Glomerular endothelial cell (primary cell): ENCODE results near the gene DUSP23. TPM values are rescaled to one million over a fixed set of nuclear protein-coding genes. Genes with fewer than 3 reads are reported as not detected.

Experiments
- DNase-seq: peaks from one replicate; pipeline ENCODE4 v3.0.0-alpha.2; 2011; ENCODE audit warnings: low read depth, low spot score; ENCODE audit errors: extremely low read depth
- total RNA-seq: library from RNA; depleted of rRNA; stranded (reverse); fragments of >200 nt; gene quantifications from 2 replicates; pipeline ENCODE4 v1.2.3, GENCODE V29; 2015

Gene DUSP23
- 28.5 and 40.3 TPM in 2 replicates for total RNA-seq

GRCh38 chr1:159780583-159781582, at the start of gene DUSP23:
Gene DUSP23 (plus strand): TSS chr1:159780962. CDS start chr1:159781101, 139 bp downstream.
- DNase-seq, result peak; percentile 89

DNA sequence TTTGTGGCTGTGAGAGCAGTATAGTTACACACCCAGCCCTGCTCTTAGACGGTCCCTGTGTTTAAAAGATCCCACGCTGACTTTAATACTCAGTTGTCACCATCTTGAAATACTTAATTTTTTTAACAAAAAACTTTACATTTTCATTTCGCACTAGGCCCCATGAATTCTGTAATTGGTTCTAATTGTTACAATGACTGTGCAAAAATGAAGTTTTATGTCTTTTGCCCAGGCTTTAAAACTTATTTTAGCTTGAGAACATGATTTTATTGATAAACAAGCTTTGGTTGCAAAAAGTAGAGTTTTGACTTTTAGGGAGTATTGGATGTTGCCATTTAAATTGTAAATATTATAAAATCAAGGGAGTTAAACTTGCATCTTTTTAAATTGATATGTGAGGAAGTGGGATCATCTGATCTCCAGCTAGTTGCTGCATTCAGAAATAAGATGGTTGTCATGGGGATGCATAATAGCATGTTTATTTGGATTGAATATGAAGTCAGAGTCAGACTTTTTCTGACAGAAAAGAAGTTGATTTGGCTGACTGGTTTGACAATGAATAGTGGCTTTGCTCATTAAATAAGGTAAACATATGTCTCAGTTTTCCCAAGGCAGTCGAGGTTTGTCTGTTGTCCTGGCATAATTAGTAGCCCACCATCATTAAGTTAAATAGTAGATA, 43.4 kb upstream of the DUSP23 start:
- DNase-seq, result no peak

GRCh38 chr1:159743651-159744410, 36.9 kb upstream of the DUSP23 start:
- no peak for DNase-seq

DNA sequence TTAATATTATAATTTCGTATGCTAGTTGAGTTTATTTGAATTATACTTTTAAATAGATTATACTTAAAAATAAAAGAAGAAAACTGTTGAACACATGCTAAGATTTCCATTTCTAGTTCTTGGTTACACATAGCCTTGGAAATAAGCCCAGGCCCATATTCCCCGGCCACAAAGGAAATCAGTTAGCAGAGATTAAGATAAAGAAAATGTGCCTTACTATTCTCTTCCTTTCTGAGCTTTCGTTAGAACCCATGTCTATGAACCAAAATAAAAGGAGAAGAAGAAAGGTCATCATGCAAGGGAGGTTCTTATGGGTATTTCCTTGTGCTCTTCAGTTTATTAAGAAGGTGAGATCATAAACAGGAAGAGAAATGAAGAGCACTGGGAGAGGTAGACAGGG, 34.1 kb upstream of the DUSP23 start:
- DNase-seq, result no peak

GRCh38 chr1:159748370-159748769, 32.4 kb upstream of the DUSP23 start:
- DNase-seq, result no peak

- DNase-seq, result no peak
Measured at GRCh38 chr1:159749630-159750029, 31.1 kb upstream of the DUSP23 start.

- DNase-seq, result no peak
Measured at GRCh38 chr1:159750621-159751020, 30.1 kb upstream of the DUSP23 start.

- DNase-seq, result no peak
Measured at GRCh38 chr1:159751031-159751430, 29.7 kb upstream of the DUSP23 start.

DNA sequence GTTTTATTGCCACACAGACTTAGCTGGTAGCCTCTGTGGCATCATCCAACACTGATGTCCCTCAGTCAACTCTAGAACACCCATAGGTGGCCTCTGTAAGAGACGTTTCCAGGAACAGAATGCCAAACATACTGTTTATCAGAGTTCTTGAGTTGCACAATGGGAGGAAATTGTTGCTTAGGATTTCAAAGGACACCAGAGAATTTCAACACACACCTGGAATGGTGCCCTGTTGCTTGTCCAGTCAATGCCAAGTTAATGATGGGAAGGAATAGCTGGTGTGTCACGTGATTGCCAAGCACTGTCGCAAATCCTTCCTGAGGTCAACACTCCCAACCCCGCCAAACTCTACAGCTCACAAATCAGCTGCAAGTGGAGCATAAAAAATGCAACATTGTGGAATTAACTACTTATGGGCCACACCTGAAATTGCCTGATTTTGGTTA, 28.6 kb upstream of the DUSP23 start:
- peak; percentile 92 for DNase-seq

GRCh38 chr1:159753386-159753785, 27.4 kb upstream of the DUSP23 start:
- DNase-seq, result no peak

DNA sequence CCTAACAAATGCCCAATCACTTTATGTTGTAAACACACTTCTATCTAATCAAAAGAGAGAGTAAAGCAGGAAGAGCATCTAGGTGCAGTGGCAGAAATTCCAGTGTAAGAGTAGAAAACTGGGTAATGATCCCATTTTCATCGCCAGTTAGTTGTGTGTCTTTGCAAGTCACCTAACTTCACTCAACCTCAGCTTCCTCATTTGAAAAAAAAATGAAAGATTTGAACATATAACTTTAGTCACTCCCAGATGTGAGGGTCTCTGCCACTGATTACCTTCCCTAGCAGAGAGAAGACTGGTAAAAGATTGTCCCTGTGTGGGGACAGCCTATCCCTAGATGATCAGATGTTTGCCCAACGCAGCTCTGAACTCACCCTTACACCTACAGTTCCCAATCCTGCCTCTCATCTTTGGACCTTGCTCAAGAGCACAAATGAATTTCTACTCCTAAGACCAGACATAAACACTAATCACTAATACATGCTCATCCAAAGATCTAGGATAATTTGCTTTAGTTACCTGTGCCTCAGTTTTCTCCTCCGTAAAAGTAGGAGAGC, 25.2 kb upstream of the DUSP23 start:
- no peak for DNase-seq

GRCh38 chr1:159756397-159756796, 24.4 kb upstream of the DUSP23 start:
- no peak for DNase-seq

- DNase-seq, result no peak
Measured at GRCh38 chr1:159763686-159764085, 17.1 kb upstream of the DUSP23 start.

GRCh38 chr1:159765806-159766205, 15.0 kb upstream of the DUSP23 start:
- DNase-seq, result no peak

DNA sequence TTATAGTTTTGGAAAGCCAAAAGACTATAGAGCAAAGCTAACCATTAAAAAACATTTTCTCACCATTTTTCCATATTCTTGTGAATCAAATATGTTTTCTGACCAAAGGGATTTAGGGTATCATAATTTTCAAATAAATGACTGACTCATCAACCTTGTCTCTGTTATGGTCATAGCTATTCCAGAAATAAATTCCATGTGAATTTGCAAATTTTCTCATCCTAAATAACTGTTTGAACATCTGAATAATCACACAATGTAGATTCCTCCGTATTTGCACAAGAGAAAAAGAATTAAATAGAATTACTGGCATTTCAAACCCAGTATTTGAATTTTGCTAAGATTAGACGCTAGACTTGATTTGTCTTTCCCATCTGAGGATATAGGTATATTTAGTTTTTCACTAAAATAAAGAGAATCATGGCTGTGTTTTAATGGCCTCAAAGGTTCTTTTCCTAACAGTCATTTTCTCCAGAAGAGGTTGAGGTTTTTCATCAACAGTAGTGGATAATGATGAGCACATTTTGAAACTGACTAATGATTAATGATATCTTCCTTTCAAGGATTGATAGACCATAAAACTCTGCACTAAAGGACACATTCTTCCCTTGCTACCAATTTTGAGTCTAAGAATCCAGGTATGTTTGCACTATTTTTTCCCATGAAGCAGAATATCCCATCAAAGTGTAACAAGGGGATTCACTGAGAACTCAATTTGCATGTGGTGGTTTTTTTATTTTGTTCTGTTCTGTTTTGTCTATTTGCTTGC, 9.5 kb upstream of the DUSP23 start:
- DNase-seq, result no peak

DNA sequence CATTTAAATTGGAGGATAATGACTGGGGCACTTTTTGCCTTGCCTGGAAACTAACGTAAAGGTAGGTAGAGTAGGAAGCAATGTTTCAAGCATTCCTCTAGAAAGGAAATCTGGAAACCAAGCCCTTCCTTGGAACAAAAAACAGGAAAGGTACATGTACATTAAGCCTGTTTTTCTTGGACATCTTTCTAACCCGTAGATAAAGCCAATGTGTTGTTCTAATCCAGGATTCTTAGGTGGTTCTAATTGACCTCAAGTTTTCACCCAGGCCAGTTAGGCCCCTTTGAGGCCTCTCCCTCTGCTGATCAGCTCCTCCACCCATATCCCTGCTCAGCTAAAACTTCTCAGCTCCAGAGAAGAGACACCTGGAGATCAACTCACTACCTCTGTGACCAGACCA, 6.3 kb upstream of the DUSP23 start:
- no peak for DNase-seq

GRCh38 chr1:159775716-159776115, 5.0 kb upstream of the DUSP23 start:
- no peak for DNase-seq

DNA sequence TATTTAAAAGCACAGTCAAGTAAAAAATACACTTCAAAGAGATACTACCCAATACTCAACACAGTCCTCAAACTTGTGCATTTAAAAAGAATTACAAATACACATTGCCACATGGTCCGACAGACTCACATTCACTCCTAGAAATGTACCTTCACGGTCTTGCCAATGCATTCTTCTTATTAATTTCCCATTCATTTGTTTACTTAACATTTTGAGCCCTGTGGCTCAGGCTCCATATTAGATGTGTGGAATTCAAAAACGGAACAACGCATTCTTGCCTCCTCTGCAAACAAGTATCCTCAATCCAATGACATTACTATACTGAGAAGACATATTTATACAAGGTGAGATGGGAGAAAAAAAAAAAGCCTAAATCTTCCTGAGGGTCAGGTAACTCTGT, 2.5 kb upstream of the DUSP23 start:
- no peak for DNase-seq

DNA sequence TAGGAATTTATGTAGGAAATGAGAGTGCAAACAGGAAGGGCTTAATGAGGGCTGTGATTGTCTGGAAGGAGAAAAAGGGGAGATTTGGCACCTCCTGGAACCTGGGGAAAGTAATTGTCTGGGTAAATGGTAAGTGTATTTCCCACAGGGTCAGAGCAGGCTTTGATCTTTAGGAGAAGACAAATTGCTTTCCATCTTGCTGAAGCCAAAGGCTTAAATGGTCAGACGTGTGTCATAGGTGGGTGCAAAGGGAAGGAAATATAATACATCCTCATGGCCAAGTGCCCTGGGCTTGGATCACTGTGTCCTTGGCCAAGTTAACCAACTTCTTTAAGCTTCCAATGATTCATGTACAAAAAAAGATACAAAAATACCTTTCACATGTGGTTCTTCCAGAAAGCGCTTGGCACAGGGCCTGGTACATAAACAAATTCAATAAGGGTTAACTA, 1.3 kb upstream of the DUSP23 start:
- peak; percentile 88 for DNase-seq

GRCh38 chr1:159781992-159782391, 1.2 kb downstream of the DUSP23 start:
- no peak for DNase-seq
